Neural cell (in vitro differentiated cells): ENCODE measurements around the gene ZFX. TPM values are rescaled to one million over a fixed set of nuclear protein-coding genes. Genes with fewer than 3 reads are reported as not detected.

Experiments used
- H2AFZ ChIP-seq: fragments of 200-600, 300-800 bp; sonication (generic), shearing (Covaris generic); 2 replicates; pipeline ENCODE4 v1.6.0; 2014; ENCODE audit warnings: low read depth, mild to moderate bottlenecking, antibody characterized with exemption, low read length, moderate library complexity
- H3F3A ChIP-seq: fragments of 200-600 bp; shearing (Covaris generic); 2 replicates; pipeline ENCODE4 v1.6.1; 2016; ENCODE audit warnings: mild to moderate bottlenecking, moderate library complexity, mixed read lengths, antibody characterized with exemption, low read length; ENCODE audit not compliant: insufficient read depth, poor library complexity, severe bottlenecking
- H3K27ac ChIP-seq: fragments of 200-600, 300-800 bp; sonication (generic), shearing (Covaris generic); 2 replicates; pipeline ENCODE4 v1.5.1; 2014; ENCODE audit warnings: mild to moderate bottlenecking, low read length, moderate library complexity
- H3K27me3 ChIP-seq: fragments of 300-800, 200-600 bp; sonication (generic), shearing (Covaris generic); 2 replicates; pipeline ENCODE4 v1.6.0; 2014; ENCODE audit warnings: mild to moderate bottlenecking, low read depth, low read length, moderate library complexity; ENCODE audit not compliant: insufficient read depth
- H3K36me3 ChIP-seq: fragments of 300-800, 200-600 bp; sonication (generic), shearing (Covaris generic); 2 replicates; pipeline ENCODE4 v1.5.1; 2014; ENCODE audit warnings: mild to moderate bottlenecking, antibody characterized with exemption, low read length, moderate library complexity; ENCODE audit not compliant: insufficient read depth
- H3K4me2 ChIP-seq: fragments of 300-800, 200-600 bp; sonication (generic), shearing (Covaris generic); 2 replicates; pipeline ENCODE4 v1.6.0; 2014; ENCODE audit warnings: mild to moderate bottlenecking, low read length
- H3K4me3 ChIP-seq: fragments of 300-800, 200-600 bp; sonication (generic), shearing (Covaris generic); 2 replicates; pipeline ENCODE4 v1.5.1; 2014; ENCODE audit warnings: mild to moderate bottlenecking, low read length, moderate library complexity
- H3K79me2 ChIP-seq: fragments of 200-600 bp; shearing (Covaris generic); replicated peaks from 2 replicates; pipeline ENCODE4 v1.6.0; 2014; ENCODE audit warnings: mild to moderate bottlenecking, low read length, moderate library complexity; ENCODE audit not compliant: insufficient read depth
- H3K9ac ChIP-seq: fragments of 300-800, 200-600 bp; sonication (generic), shearing (Covaris generic); 2 replicates; pipeline ENCODE4 v1.6.1; 2016; ENCODE audit warnings: mild to moderate bottlenecking, low read length, mixed read lengths
- H3K9me2 ChIP-seq: fragments of 200-600 bp; shearing (Covaris generic); 2 replicates; pipeline ENCODE4 v1.6.1; 2016; ENCODE audit warnings: mild to moderate bottlenecking, low read length, mixed read lengths; ENCODE audit not compliant: insufficient read depth
- H3K9me3 ChIP-seq: fragments of 200-600, 300-800 bp; sonication (generic), shearing (Covaris generic); 2 replicates; pipeline ENCODE4 v1.6.1; 2016; ENCODE audit warnings: mild to moderate bottlenecking, mixed run types, low read length, moderate library complexity, mixed read lengths
- H4K20me1 ChIP-seq: fragments of 200-600 bp; shearing (Covaris generic); 2 replicates; pipeline ENCODE4 v1.6.1; 2016; ENCODE audit warnings: mild to moderate bottlenecking, mixed run types; ENCODE audit not compliant: insufficient read depth
- CTCF ChIP-seq: fragments of 450-650 bp; IDR thresholded peaks from 2 replicates; pipeline ENCODE4 v1.5.1; 2014; ENCODE audit warnings: antibody characterized with exemption, mild to moderate bottlenecking, moderate library complexity; ENCODE audit not compliant: poor library complexity, severe bottlenecking
- EP300 ChIP-seq: fragments of 450-650 bp; conservative IDR thresholded peaks from 2 replicates; pipeline ENCODE4 v1.6.1; 2014; ENCODE audit warnings: antibody characterized with exemption, mild to moderate bottlenecking, moderate library complexity; ENCODE audit not compliant: poor library complexity, severe bottlenecking
- EZH2 ChIP-seq: fragments of 200-600, 300-800 bp; shearing (Covaris generic), sonication (generic); IDR thresholded peaks from 2 replicates; pipeline ENCODE4 v1.6.1; 2014; ENCODE audit warnings: antibody characterized with exemption, low read length, borderline replicate concordance, mild to moderate bottlenecking; ENCODE audit not compliant: insufficient read depth, poor library complexity, severe bottlenecking
- MXI1 ChIP-seq: fragments of 450-650 bp; conservative IDR thresholded peaks from 2 replicates; pipeline ENCODE4 v1.6.1; 2014; ENCODE audit warnings: antibody characterized with exemption, mild to moderate bottlenecking; ENCODE audit not compliant: poor library complexity, severe bottlenecking
- POLR2AphosphoS5 ChIP-seq: IDR thresholded peaks from 2 replicates; pipeline ENCODE4 v1.6.1; 2012
- RAD21 ChIP-seq: fragments of 450-650 bp; conservative IDR thresholded peaks from 2 replicates; pipeline ENCODE4 v1.6.1; 2014; ENCODE audit warnings: antibody characterized with exemption, mild to moderate bottlenecking, moderate library complexity
- REST ChIP-seq: IDR thresholded peaks from 2 replicates; pipeline ENCODE4 v1.6.1; 2012; ENCODE audit warnings: borderline replicate concordance
- SMC3 ChIP-seq: fragments of 450-650 bp; conservative IDR thresholded peaks from 2 replicates; pipeline ENCODE4 v1.6.1; 2014; ENCODE audit warnings: antibody characterized with exemption, mild to moderate bottlenecking, moderate library complexity; ENCODE audit not compliant: poor library complexity
- TAF1 ChIP-seq: IDR thresholded peaks from 2 replicates; pipeline ENCODE4 v1.6.1; 2012; ENCODE audit warnings: low read depth
- polyA minus RNA-seq: library from RNA; depleted of rRNA, polyadenylated mRNA; stranded (reverse); fragments of >200 nt; gene quantifications from 2 replicates; pipeline ENCODE4 v1.2.3, GENCODE V29; 2014
- polyA plus RNA-seq: library from polyadenylated mRNA; depleted of rRNA; stranded (reverse); fragments of >200 nt; gene quantifications from 2 replicates; pipeline ENCODE4 v1.2.3, GENCODE V29; 2014

ZFX gene
- polyA plus RNA-seq: 12.5 and 14.4 TPM in 2 replicates
- polyA minus RNA-seq: 53.1 and 59.3 TPM in 2 replicates

GRCh38 chrX:24149351-24150050, at the start of gene ZFX:
Gene ZFX, plus strand, starts transcription at chrX:24149729. Its CDS starts 23,014 bp downstream, at chrX:24172743.
- Histone ChIP-seq H3K9ac (peak within 1 kb of the TSS; percentile 79), H4K20me1 (no peaks in the 10 kb centered on the region), H3K4me3 (peak within 1 kb of the TSS; percentile 75), H3F3A (no peaks in the 10 kb centered on the region), H3K27ac (peak within 1 kb of the TSS; percentile 72), H3K36me3 (no peaks in the 10 kb centered on the region), H3K27me3 (no peaks in the 10 kb centered on the region), H3K9me3 (no peaks in the 10 kb centered on the region), H3K79me2 (peaks cover 23% of the 10 kb centered on the region), H3K9me2 (no peaks in the 10 kb centered on the region), H2AFZ (peak within 1 kb of the TSS; percentile 40), H3K4me2 (peak within 1 kb of the TSS; percentile 35)
- no peak for TF ChIP-seq REST
- TF ChIP-seq SMC3: no peak
- no peak for TF ChIP-seq RAD21
- no peak for TF ChIP-seq EP300
- TF ChIP-seq POLR2AphosphoS5: peak; percentile 53

GRCh38 chrX:24100713-24101112, 48.8 kb upstream of the ZFX start:
- Histone ChIP-seq H2AFZ (no peak overlapping the region), H3K9me3 (no peaks in the 10 kb centered on the region), H3K4me2 (no peak overlapping the region), H3K27ac (no peak overlapping the region), H3K9ac (no peak overlapping the region), H3K36me3 (no peaks in the 10 kb centered on the region), H3F3A (no peaks in the 10 kb centered on the region), H3K27me3 (no peaks in the 10 kb centered on the region), H3K9me2 (no peaks in the 10 kb centered on the region), H3K4me3 (no peak overlapping the region), H3K79me2 (no peaks in the 10 kb centered on the region), H4K20me1 (no peaks in the 10 kb centered on the region)
- TF ChIP-seq EZH2 (no peak), SMC3 (no peak), POLR2AphosphoS5 (no peak), RAD21 (no peak), CTCF (no peak), EP300 (no peak), MXI1 (no peak), TAF1 (no peak), REST (no peak)
